ENCODE measurements around the gene CD7.

CD7 gene

GRCh38 chr17:82311971-82312370 lies 5.4 kb downstream of the CD7 start:
- H3K27ac ChIP-seq (ENCODE audit: low read depth, low read length, poor library complexity, severe bottlenecking) = no peak overlapping the region
- H3K36me3 ChIP-seq (ENCODE audit: insufficient read depth, low read length) = no peaks in the 10 kb centered on the region
- H4K20me1 ChIP-seq (ENCODE audit: insufficient read depth, low read length) = no peaks in the 10 kb centered on the region
- no peaks in the 10 kb centered on the region for H3K9me3 ChIP-seq (ENCODE audit: low read length)
- no peaks in the 10 kb centered on the region for H3F3A ChIP-seq (ENCODE audit: insufficient read depth, low read length)
- no peaks in the 10 kb centered on the region for H3K4me1 ChIP-seq (ENCODE audit: insufficient read depth, low read length, severe bottlenecking)
- peaks cover 11% of the 10 kb centered on the region; the same call in 1 of the 2 replicates for H3K27me3 ChIP-seq (ENCODE audit: insufficient read depth, low read length)
- TF ChIP-seq CTCF (IDR thresholded peaks at IDR 0.05; ENCODE audit: low read length) (no peak), EZH2 (IDR thresholded peaks at IDR 0.05; ENCODE audit: borderline replicate concordance, low read length) (no peak)
- no peak overlapping the region for H3K4me3 ChIP-seq (ENCODE audit: low read depth, low read length, poor library complexity, severe bottlenecking)
- H3K4me2 ChIP-seq (ENCODE audit: low read length) = no peak overlapping the region
- H3K9ac ChIP-seq (ENCODE audit: low read length) = no peak overlapping the region
- no peaks in the 10 kb centered on the region for H3K9me2 ChIP-seq (ENCODE audit: low read depth, low read length)
- no peak overlapping the region for H2AFZ ChIP-seq (ENCODE audit: low read length)
- H3K79me2 ChIP-seq (ENCODE audit: insufficient read depth, low read length) = no peaks in the 10 kb centered on the region

- H3F3A ChIP-seq (ENCODE audit: insufficient read depth, low read length) = no peaks in the 10 kb centered on the region
- no peaks in the 10 kb centered on the region for H3K9me2 ChIP-seq (ENCODE audit: low read depth, low read length)
- H3K79me2 ChIP-seq (ENCODE audit: insufficient read depth, low read length) = no peaks in the 10 kb centered on the region
- H3K27ac ChIP-seq (ENCODE audit: low read depth, low read length, poor library complexity, severe bottlenecking) = no peak overlapping the region
- H3K9ac ChIP-seq (ENCODE audit: low read length) = no peak overlapping the region
- H3K27me3 ChIP-seq (ENCODE audit: insufficient read depth, low read length) = peaks cover 14% of the 10 kb centered on the region; the same call in 1 of the 2 replicates
- no peak overlapping the region for H3K4me2 ChIP-seq (ENCODE audit: low read length)
- H3K4me1 ChIP-seq (ENCODE audit: insufficient read depth, low read length, severe bottlenecking) = no peaks in the 10 kb centered on the region
- no peaks in the 10 kb centered on the region for H3K36me3 ChIP-seq (ENCODE audit: insufficient read depth, low read length)
- no peak overlapping the region for H3K4me3 ChIP-seq (ENCODE audit: low read depth, low read length, poor library complexity, severe bottlenecking)
- no peak overlapping the region for H2AFZ ChIP-seq (ENCODE audit: low read length)
- no peaks in the 10 kb centered on the region for H4K20me1 ChIP-seq (ENCODE audit: insufficient read depth, low read length)
- no peak for TF ChIP-seq CTCF (IDR thresholded peaks at IDR 0.05; ENCODE audit: low read length)
- no peak for TF ChIP-seq EZH2 (IDR thresholded peaks at IDR 0.05; ENCODE audit: borderline replicate concordance, low read length)
- H3K9me3 ChIP-seq (ENCODE audit: low read length) = no peaks in the 10 kb centered on the region
These were observed 6.5 kb downstream of the CD7 start for GRCh38 chr17:82310877-82311276.

GRCh38 chr17:82309656-82310570 lies 7.5 kb downstream of the CD7 start:
- H3K27ac ChIP-seq (ENCODE audit: low read depth, low read length, poor library complexity, severe bottlenecking) = no peak overlapping the region

More at GRCh38 chr17:82309656-82310570, 7.5 kb downstream of the CD7 start:
- H3K9ac ChIP-seq (ENCODE audit: low read length) = no peak overlapping the region
- H3K4me3 ChIP-seq (ENCODE audit: low read depth, low read length, poor library complexity, severe bottlenecking) = no peak overlapping the region
- no peaks in the 10 kb centered on the region for H3F3A ChIP-seq (ENCODE audit: insufficient read depth, low read length)
- no peaks in the 10 kb centered on the region for H3K4me1 ChIP-seq (ENCODE audit: insufficient read depth, low read length, severe bottlenecking)
- H3K36me3 ChIP-seq (ENCODE audit: insufficient read depth, low read length) = no peaks in the 10 kb centered on the region
- no peaks in the 10 kb centered on the region for H4K20me1 ChIP-seq (ENCODE audit: insufficient read depth, low read length)
- no peaks in the 10 kb centered on the region for H3K79me2 ChIP-seq (ENCODE audit: insufficient read depth, low read length)
- no peak overlapping the region for H3K4me2 ChIP-seq (ENCODE audit: low read length)
- no peak overlapping the region for H2AFZ ChIP-seq (ENCODE audit: low read length)
- H3K9me3 ChIP-seq (ENCODE audit: low read length) = no peaks in the 10 kb centered on the region
- H3K27me3 ChIP-seq (ENCODE audit: insufficient read depth, low read length) = peaks cover 18% of the 10 kb centered on the region; the same call in 1 of the 2 replicates
- no peaks in the 10 kb centered on the region for H3K9me2 ChIP-seq (ENCODE audit: low read depth, low read length)
- TF ChIP-seq CTCF (IDR thresholded peaks at IDR 0.05; ENCODE audit: low read length) (no peak), EZH2 (IDR thresholded peaks at IDR 0.05; ENCODE audit: borderline replicate concordance, low read length) (no peak)

Measured in OCI-LY1 (cell line).